Subcutaneous abdominal adipose tissue (tissue), 5 donors: ENCODE measurements around the gene NAALADL2.
"Not testable (repeated sequence)": the region's sequence is repeated elsewhere in the genome, so short reads cannot be mapped to it uniquely, and the experiment has no call there.

ENCODE experiments used
- H3K27ac ChIP-seq: one replicate; pipeline ENCODE4 v1.7.0; 2013; ENCODE audit warnings: low read depth, mild to moderate bottlenecking, inconsistent platforms, low read length, moderate library complexity
- H3K27me3 ChIP-seq, 5 donors: one replicate each; pipeline ENCODE4 v1.7.0; 2013; ENCODE audit warnings: low read length in 5 of 5, inconsistent platforms in 1 of 5; ENCODE audit not compliant: control insufficient read depth in 5 of 5, insufficient read depth in 4 of 5
- H3K36me3 ChIP-seq, 5 donors: one replicate each; pipeline ENCODE4 v1.7.0; 2013; ENCODE audit warnings: low read length in 5 of 5; ENCODE audit not compliant: control insufficient read depth in 5 of 5, insufficient read depth in 5 of 5
- H3K4me1 ChIP-seq, 5 donors: one replicate each; pipeline ENCODE4 v1.7.0; 2013; ENCODE audit warnings: low read length in 5 of 5, mild to moderate bottlenecking in 3 of 5, moderate library complexity in 1 of 5; ENCODE audit not compliant: control insufficient read depth in 5 of 5, insufficient read depth in 5 of 5
- H3K4me3 ChIP-seq, 5 donors: one replicate each; pipeline ENCODE4 v1.7.0; 2013; ENCODE audit warnings: low read length in 5 of 5, low read depth in 1 of 5
- H3K9ac ChIP-seq, 5 donors: one replicate each; pipeline ENCODE4 v1.7.0; 2013; ENCODE audit warnings: low read length in 5 of 5, mild to moderate bottlenecking in 4 of 5, moderate library complexity in 3 of 5
- H3K9me3 ChIP-seq, 5 donors: one replicate each; pipeline ENCODE4 v1.7.0; 2013; ENCODE audit warnings: low read length in 5 of 5; ENCODE audit not compliant: control insufficient read depth in 5 of 5
- donor health status: healthy.
- donor health status: healthy.
- donor health status: healthy.
- donor health status: healthy.
- donor health status: healthy.

The NAALADL2 gene

DNA sequence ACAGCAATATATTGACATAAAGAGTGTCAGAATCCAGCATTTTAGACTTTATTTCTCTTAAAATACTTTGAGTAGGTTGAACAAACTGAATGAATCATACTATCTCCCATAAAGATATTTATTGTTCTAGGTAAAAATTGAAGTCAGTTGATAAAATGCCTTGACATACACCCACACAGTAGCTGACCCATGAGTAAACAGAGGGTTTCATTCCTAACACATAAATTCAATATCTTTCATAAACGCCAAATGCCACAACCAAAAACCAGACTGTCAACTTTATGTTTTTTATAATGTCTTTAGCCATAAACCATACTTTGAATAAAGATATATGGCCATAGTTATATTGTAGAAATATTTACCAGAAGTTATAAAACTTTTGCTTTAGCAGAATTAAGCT lies 742.4 kb downstream of the NAALADL2 start:
- Histone ChIP-seq H3K27ac (no peak overlapping the region), H3K36me3 (no peaks in the 10 kb centered on the region), H3K4me1 (no peaks in the 10 kb centered on the region), H3K9me3 (no peaks in the 10 kb centered on the region), H3K9ac (no peak overlapping the region), H3K4me3 (no peak overlapping the region), H3K27me3 (no peaks in the 10 kb centered on the region)

DNA sequence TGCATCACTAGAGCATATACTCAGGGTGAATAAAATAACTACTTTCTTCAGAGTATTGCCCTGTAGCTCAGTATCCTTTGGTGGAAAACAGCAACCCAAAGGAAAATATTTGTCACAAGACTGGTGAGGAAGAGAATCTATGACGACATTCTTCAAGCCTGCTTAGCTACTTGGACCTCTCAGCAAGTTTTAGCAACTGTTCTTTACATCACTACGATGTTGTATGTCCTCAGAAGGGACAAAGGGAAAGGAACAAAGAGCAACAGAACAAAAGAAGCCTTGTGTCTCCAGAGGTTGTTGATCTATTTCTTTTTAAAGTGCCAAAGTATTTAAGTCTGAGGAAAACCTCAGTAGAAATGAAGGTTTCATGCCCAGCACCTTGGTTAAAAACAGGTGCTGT lies 746.7 kb downstream of the NAALADL2 start:
- Histone ChIP-seq H3K36me3 (no peaks in the 10 kb centered on the region), H3K27ac (no peak overlapping the region), H3K27me3 (no peaks in the 10 kb centered on the region), H3K9ac (no peak overlapping the region), H3K9me3 (no peaks in the 10 kb centered on the region), H3K4me1 (no peaks in the 10 kb centered on the region), H3K4me3 (no peak overlapping the region)

DNA sequence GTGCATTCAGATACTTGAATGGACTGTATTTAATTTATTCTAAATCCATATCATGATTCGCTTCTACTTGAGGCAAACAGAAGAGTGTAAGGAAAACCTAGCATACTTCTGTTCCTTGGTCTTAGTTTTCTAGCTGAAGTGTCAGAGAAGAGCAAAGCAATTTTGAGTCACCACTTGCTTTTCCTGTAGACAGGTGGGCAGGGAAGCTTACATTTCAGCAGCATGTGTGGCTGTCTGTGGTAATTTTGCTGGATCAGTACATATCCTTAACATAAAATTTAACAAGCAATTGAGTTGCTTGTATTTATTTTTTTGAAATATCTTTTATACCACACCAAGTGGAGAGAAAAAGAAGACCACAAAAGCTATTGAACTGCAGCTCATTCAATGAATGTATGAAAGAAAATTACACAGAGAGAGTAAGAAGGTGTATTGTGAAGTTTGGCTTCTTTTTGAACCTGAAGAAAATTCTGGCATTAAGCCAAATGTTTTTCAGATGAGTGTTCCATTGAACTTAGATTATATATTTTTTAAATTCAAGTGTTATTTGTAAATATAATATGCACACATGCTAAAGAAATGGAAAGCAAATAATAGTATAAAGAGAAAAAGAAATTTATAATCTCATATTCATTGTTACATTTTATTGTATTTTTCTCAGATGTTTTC lies 747.6 kb downstream of the NAALADL2 start:
- no peak overlapping the region for H3K9ac ChIP-seq
- H3K4me1 ChIP-seq = no peaks in the 10 kb centered on the region
- no peaks in the 10 kb centered on the region for H3K36me3 ChIP-seq
- H3K27ac ChIP-seq = no peak overlapping the region
- no peaks in the 10 kb centered on the region for H3K27me3 ChIP-seq
- no peak overlapping the region for H3K4me3 ChIP-seq
- no peaks in the 10 kb centered on the region for H3K9me3 ChIP-seq

DNA sequence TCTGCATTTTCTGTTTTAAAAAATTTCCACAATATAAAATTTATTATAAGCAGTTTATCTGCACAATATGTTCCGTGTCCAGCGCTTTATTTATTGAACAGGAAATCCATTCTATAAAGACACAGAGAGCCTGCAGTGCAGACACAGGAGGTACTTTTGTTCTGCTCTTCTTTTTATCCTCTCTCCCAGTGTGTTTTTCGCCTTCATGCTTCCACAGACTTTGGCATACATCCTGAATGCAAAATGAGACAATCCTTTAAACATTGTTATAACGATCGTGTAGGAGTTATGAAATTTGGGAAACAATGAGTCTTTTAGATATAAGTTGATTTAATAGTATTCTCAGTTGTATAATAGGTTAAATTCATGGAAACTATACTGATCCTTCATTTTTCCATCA lies 749.2 kb downstream of the NAALADL2 start:
- Histone ChIP-seq H3K9ac (no peak overlapping the region), H3K36me3 (no peaks in the 10 kb centered on the region), H3K27me3 (no peaks in the 10 kb centered on the region), H3K4me3 (no peak overlapping the region), H3K27ac (no peak overlapping the region), H3K9me3 (no peaks in the 10 kb centered on the region), H3K4me1 (no peaks in the 10 kb centered on the region)

DNA sequence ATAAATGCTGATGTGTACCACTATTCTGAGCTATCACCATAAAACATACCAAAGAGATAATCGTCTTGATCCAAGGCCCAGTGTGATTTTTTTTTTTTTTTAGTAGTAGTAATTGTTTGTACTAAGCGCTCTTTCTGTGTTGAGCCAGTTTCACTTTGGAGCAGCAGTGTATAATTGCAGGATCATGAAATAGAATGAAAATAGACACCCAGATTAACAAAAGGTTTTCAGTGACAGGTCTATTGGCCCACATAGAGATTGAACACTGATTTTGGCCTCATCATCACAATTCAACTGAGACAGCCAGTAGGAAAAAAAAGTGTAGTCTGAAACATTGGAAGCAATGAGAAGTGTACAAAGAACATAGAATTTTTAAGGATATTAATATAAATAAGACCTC lies 749.8 kb downstream of the NAALADL2 start:
- H3K27me3 ChIP-seq = no peaks in the 10 kb centered on the region
- H3K9me3 ChIP-seq = no peaks in the 10 kb centered on the region
- no peaks in the 10 kb centered on the region for H3K4me1 ChIP-seq
- no peak overlapping the region for H3K9ac ChIP-seq
- no peaks in the 10 kb centered on the region for H3K36me3 ChIP-seq
- no peak overlapping the region for H3K27ac ChIP-seq
- H3K4me3 ChIP-seq = no peak overlapping the region

DNA sequence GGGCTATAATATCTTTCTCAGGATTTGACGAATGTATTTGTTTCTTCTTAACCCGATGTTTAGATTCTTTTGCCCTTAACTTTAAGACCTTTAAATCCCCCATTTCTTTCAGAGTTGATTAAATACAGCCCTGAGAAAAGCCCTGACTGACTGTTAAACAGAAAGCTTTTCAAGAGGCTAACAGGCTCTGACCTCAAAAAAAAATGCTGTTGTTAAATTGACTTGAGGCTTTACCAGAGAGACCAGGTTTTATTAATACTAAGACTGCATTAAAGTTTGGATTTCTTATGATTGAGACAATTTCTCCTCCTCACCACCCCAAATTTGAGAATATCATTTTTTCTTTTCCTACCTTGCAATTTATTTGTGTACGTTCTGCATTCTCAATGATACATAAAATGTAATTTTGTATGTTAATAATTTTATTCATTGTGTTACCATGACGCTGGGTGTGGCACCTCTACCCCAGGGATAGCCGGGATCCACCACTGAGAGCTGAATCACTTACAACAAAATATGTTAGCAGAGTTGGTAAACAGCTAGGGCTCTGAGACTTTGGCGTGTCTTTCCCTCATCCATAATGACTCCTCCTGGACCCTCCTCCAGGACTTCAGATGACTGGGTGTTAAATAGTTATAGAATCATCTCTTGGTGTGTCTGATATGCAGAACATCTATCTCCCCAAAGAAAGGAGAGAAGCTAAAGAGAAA lies 753.5 kb downstream of the NAALADL2 start:
- Histone ChIP-seq H3K9me3 (no peaks in the 10 kb centered on the region), H3K27ac (no peak overlapping the region)

DNA sequence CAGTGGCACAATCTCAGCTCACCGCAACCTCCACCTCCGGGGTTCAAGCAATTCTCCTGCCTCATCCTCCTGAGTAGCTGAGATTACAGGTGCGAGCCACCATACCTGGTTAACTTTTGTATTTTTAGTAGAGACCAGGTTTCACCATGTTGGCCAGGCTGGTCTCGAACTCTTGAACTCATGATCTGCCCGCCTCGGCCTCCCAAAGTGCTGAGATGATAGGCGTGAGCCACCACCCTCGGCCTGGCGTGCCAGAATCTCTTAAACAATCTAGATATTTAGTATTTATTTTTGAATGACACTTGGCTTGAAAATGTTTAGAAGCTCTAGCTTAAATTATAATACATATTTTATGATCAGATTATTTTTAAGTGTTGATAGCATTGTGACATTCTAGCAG lies 755.0 kb downstream of the NAALADL2 start:
- not testable (repeated sequence) for H3K4me1 ChIP-seq, H3K9me3 ChIP-seq, H3K9ac ChIP-seq, H3K27me3 ChIP-seq, H3K36me3 ChIP-seq, H3K27ac ChIP-seq, H3K4me3 ChIP-seq

More for the DNA sequence above, 753.5 kb downstream of the NAALADL2 start:
- no peaks in the 10 kb centered on the region for H3K36me3 ChIP-seq
- no peak overlapping the region for H3K4me3 ChIP-seq
- H3K27me3 ChIP-seq = no peaks in the 10 kb centered on the region
- H3K9ac ChIP-seq = no peak overlapping the region
- H3K4me1 ChIP-seq = no peaks in the 10 kb centered on the region

DNA sequence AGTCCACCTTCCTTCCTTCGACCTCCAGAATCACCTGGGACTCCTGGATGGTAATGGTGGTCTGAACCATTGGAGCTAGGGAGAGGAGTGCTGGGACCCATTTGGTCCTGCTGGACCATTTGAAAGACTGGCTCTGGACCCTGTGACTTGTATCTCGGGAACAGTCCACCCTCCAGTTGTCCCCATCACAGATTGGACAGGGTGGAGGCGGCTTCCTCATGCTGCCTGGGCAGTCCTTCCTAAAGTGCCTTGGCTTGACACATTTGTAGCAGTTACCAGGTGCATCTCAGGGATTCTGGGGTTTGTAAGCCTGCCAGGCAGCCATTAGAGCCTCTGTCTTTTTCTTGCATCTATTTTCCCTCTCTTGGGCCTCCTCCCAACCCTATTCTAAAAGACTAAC lies 758.1 kb downstream of the NAALADL2 start:
- H3K27me3 ChIP-seq = no peaks in the 10 kb centered on the region
- H3K9me3 ChIP-seq = peaks cover 0 to 4% (median 0%) of the 10 kb centered on the region in 5 donors
- no peaks in the 10 kb centered on the region for H3K4me1 ChIP-seq
- no peak overlapping the region for H3K27ac ChIP-seq
- H3K9ac ChIP-seq = no peak overlapping the region
- no peak overlapping the region for H3K4me3 ChIP-seq
- no peaks in the 10 kb centered on the region for H3K36me3 ChIP-seq

DNA sequence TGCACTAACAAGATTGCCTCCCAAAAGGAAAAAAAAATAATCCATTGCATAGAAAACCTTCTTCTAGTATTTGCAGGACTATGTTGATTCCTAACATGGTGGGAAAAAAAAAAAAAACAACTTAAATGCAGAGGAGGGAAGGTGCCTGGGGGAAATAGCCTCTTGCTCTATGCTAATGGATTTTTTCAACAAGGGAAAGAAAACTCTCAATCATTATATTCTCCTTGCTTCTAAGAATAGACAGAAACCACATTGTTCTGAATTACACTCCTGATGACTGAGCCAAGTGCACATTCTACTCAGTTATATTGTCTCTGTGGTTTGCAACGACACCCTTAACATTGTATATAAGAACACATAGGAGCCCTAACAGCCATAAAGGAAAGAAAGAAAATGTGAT lies 760.2 kb downstream of the NAALADL2 start:
- Histone ChIP-seq H3K9me3 (peaks cover 0 to 4% (median 0%) of the 10 kb centered on the region in 5 donors), H3K4me3 (no peak overlapping the region), H3K27ac (no peak overlapping the region), H3K36me3 (no peaks in the 10 kb centered on the region), H3K9ac (no peak overlapping the region), H3K4me1 (no peaks in the 10 kb centered on the region), H3K27me3 (no peaks in the 10 kb centered on the region)

DNA sequence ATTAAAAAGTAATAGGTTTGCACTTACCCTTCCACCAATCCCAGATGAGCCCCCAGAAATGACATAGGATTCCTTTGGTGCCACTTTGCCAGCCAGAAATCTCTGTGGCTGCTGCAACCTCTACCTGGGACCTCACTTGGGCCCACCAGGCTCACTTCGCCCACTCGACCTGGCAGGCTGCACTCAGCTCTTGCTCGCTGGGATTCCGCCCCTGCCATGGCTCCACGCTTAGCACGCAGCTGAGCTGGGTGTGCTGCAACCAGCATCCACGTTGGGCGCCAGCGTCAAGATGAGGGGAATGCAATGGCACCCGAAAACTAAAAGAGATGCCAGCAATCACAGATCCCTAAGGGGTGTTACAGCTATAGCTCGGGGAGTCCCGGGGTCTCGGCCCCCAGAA lies 761.0 kb downstream of the NAALADL2 start:
- no peak overlapping the region for H3K9ac ChIP-seq

More for the DNA sequence above, 761.0 kb downstream of the NAALADL2 start:
- no peaks in the 10 kb centered on the region for H3K36me3 ChIP-seq
- H3K4me1 ChIP-seq = no peaks in the 10 kb centered on the region
- H3K27me3 ChIP-seq = no peaks in the 10 kb centered on the region
- no peak overlapping the region for H3K27ac ChIP-seq
- H3K9me3 ChIP-seq = peaks cover 0 to 4% (median 0%) of the 10 kb centered on the region in 5 donors
- H3K4me3 ChIP-seq = no peak overlapping the region
